Stimulated activated CD8-positive, alpha-beta memory T cell treated with anti-CD3 and anti-CD28 coated beads, Interleukin-4, amount 100 ng/mL, for 48 hours (primary cell): ENCODE results near the gene OSCAR.
A peak's percentile ranks its signal among the peaks of the same experiment; 100 is the strongest.

Experiments used
- DNase-seq: peaks from one replicate; pipeline ENCODE4 v3.0.0-alpha.2; 2020

Gene OSCAR

DNA sequence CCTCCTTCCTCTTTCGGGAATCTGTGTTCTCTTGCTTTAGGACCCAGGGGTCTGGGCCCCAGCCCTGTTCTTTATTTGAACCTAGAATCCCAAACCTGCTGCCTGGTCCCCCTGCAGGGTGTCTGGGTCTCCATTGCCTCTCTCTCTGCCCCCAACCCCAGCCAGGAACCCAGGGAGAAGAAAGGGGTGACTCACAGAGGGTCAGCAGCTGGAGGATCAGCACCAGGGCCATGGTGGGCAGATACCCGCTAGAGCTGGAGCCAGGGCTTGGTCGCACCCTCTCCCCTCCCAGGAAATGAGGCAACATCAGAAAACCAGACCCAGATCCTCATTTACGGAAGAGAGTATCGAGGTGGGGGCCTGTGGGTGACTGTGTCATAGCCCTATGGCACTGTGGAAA lies at the start of gene OSCAR:
Gene OSCAR (minus strand): TSS at position 243 of the 400 bp plus-strand sequence. CDS start 11 bp downstream, at position 232.
- DNase-seq: no peak

GRCh38 chr19:54149021-54149812 lies 48.6 kb upstream of the OSCAR start:
- DNase-seq: no peak

DNA sequence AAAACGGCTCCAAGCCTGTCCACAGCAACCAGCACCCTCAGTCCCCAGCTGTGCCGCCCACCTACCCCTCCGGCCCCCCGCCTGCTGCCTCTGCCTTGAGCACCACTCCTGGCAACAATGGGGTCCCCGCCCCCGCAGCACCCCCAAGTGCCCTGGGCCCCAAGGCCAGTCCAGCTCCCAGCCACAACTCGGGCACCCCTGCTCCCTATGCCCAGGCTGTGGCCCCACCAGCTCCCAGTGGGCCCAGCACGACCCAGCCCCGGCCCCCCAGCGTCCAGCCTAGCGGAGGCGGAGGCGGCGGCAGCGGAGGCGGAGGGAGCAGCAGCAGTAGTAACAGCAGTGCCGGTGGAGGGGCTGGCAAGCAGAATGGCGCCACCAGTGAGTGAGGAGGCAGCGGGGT lies 47.6 kb upstream of the OSCAR start:
- DNase-seq: no peak

DNA sequence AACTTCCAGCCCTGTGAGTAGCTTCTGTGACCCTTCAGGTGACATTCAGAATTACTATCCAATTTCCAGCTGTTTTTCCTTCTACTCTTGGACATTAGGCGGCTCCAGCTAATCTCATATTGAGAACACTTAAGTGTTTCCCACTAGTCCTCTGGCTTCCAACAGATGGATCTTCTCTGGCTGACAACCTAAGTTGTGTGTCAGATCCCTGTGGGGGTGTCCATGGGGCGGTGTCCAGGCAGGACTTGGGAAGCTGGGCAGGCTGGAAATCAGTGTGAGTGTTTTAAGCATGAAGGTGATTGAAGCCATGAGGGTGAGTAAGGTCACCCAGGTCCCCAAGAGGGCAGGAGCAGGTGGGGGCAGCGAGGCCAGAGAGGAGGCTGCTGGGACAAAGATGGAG lies 47.1 kb upstream of the OSCAR start:
- DNase-seq: no peak

- no peak for DNase-seq
Measured at GRCh38 chr19:54145541-54146158, 45.0 kb upstream of the OSCAR start.

DNA sequence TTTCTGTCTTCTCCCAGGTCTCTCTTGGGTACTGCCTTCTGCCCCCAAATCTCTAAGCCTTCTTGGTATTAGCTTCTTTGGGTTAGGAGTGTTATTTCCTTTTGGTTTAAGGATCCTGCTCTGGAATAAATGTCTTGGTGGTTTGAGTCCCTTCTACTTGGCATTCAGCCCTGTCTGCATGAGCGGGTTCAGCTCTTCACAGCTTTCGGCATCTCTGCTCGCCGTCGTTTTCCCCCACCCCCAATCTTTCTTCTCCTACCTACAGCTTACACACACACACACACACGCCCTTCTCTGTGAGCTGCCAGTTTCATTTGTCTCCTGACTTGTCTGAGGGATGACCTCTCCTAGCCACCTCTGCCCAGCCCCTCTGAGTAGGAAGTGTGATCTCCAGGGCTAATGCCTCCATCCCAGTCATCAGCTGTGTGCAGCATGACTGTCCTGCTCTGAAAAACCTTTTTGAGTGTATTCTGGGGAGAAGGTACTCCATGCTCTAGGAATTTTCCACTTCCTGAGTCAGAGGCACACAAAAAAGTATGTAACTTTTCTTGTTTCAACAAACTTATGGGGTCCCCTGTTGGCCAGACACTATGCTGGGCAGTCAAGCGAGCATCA lies 41.7 kb upstream of the OSCAR start:
- DNase-seq: no peak

DNA sequence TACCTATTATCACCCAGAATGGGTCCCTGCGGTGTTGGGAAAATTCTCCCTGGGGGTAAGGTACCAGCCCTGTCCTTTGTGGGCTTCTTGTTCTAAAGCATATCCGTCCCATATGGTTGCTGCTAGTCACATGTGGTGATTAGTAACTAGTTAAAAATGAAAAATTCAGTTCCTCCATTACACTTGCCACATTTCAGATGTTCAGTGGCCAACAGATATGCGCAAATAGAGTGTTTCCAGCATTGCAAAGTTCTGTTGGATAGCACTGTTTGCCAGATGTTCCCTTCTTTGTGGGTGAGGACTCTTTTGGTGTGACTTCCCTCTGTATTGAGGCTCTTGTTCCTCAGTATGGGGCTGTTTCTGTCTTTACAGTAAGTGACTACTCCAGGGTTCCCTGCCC lies 40.8 kb upstream of the OSCAR start:
- no peak for DNase-seq

DNA sequence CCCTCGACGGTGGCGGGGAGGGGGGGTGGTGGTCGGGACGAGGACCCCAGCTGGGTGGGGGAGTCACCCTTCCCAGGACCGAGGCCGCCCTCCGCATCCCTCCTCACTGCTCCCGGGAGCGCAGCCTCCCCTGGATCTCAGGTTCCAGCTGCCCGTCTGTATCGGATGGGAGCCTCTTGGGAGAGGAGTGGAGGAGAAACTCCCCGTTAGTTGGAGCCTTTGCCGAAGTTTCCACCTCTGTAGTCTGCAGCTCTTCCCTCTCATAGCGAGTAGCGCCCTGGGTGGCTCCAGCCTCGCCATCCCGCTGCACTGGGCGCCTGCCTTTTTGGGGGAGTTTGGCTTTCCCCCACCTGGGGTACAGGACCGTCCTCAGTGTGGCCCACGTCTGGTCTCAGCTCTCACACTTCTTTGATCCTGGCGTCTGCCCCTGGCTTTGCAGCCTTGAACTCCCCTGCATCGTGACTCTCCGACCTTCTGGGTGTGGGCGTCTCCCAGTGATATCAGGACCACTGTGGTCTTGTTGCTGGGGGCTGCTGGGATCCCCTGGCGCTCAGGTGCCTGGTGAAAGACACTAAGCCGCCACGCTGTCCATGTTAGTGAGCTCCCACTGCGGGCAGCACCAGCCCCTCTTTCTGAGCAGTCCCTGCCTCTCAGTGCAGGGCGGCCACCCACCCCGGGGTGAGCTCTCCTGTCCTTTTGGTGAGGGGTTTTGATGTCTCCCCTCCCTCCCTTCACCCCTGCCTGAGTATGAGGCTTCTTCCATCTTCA lies 38.1 kb upstream of the OSCAR start:
- peak; percentile 71 for DNase-seq

DNA sequence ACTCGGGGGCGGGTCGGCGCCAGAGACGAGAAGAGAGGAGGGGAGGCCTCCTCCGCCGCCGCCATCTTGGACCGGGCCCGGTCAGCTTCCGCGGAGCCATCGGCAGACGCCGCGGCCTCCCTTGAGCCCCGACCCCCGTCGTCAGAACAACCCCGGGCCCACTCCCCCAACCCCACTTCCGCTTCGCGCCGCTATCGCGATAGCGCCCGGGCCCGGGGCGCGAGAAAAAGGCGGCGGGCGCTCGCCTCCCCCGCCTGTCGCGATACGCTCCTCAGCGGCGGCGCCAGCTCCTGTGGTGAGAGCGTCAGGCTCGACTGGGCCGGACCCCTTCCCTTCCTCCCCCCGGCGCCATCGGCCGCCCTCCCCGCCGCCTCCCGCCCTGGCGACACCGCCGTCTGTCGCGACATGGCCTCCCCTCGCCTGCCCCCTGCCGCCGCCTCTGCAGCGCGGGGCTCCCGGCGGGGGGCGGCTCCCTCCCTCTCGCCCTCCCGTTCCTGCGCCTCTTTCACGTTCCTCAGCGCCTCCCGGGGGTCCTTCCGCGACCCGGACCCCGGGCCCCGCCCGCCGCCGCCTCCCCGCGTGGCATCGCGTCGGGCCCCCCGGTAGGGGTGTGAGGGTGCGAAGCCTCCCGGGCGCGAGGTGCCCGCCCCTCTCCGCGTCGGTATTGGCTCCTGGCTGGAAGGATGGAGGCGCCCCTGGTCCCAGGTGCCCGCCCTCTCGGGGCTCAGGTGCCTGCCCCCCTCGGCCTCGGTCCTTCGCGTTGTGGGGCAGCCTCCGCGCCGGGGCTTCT lies 37.3 kb upstream of the OSCAR start, which contains the start of gene CNOT3:
Gene CNOT3 (plus strand): TSS at position 64 of the 790 bp plus-strand sequence. CDS start 5,217 bp downstream, outside the sequence.
- peak; percentile 43 for DNase-seq

- peak; percentile 98 for DNase-seq
Measured at GRCh38 chr19:54136864-54137698, 36.5 kb upstream of the OSCAR start.

- no peak for DNase-seq
Measured at GRCh38 chr19:54136086-54136863, 35.7 kb upstream of the OSCAR start.

DNA sequence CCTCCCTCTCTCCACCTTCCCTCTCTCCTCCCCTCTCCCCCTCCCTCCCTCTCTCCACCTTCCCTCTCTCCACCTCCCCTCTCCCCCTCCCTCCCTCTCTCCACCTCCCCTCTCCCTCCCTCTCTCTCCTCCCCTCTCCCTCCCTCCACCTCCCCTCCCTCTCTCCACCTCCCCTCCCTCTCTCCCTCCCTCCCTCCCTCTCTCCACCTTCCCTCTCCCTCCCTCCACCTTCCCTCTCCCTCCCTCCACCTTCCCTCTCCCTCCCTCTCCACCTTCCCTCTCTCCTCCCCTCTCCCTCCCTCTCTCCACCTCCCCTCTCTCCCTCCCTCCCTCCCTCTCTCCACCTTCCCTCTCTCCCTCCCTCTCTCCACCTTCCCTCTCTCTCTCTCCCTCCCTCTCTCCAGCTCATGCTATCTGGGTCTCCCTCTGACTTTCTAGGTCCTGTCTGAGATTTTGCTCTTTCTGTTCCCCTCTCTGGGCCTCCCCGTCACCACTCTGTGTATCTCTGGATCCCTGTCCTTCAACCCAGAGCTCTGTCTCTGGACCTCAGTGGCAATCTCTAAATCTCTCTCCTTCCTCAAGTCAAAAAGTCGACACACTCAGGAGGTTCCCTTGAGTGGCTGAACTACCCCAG lies 33.5 kb upstream of the OSCAR start:
- no peak for DNase-seq

- DNase-seq: no peak
Measured at GRCh38 chr19:54133312-54133956, 32.8 kb upstream of the OSCAR start.

DNA sequence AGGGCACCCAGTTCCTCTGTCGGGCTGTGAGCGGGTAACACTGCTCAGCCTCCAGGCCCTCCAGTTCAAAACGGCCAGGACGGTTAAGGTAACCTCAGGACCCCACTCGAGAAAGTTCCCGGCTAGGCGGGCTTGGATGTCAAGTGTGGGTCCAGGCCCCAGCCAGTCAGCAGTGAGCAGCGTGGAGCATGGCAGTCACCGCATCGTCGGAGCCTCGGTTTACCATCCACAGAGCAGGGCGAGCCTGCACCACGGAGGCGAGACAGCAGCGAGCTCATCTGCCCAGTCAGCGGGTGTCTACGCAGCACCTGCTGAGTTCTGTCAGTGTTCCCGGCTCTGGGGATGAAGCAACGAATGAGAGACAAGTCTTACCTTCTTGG lies 29.0 kb upstream of the OSCAR start:
- no peak for DNase-seq

- DNase-seq: no peak
Measured at GRCh38 chr19:54128796-54129616, 28.4 kb upstream of the OSCAR start.

DNA sequence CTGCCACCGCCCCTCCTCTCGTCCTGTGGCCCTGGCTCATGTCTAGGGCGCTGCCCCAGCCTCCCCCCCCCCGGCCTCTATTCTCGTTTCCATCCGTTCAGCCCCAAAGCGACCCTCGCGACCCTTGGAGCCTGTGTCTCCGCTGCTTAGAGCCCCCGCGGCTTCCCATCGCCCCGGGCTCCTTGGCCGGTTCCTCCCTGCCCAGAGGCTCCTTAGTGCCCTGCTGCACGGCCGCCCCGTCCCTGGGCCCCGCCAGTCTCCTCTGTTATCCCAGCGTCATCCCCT lies 27.8 kb upstream of the OSCAR start:
- no peak for DNase-seq

- DNase-seq: no peak
Measured at GRCh38 chr19:54127688-54128440, 27.3 kb upstream of the OSCAR start.

DNA sequence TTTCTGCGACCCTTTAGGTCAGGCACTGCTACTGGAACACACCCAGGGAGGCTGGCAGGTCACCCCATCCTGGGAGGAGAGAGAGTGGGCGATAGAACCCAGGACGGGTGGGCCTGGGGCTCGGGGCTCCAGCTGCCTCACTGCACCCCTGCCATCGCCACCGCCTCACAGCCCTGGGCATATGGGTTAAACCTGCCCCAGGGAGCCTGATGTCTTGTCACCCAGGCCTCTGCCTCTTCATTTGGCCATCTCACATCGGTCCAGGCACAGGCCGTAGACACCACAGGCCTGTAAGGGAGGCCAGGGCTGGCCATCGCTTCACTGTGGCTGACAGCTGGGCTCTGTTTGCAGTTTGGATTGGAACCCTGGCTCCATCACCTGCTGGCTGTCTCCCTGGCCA lies 25.1 kb upstream of the OSCAR start:
- no peak for DNase-seq
